Stimulated activated CD8-positive, alpha-beta memory T cell treated with anti-CD3 and anti-CD28 coated beads, Interleukin-7, amount 100 ng/mL, for 4 hours (primary cell): ENCODE results near the gene HOXA5.
A peak's percentile ranks its signal among the peaks of the same experiment; 100 is the strongest.

ENCODE experiments used
- DNase-seq, 2 donors: peaks; one replicate each; pipeline ENCODE4 v3.0.0-alpha.2; 2020; ENCODE audit warnings: low read depth in 2 of 2

The HOXA5 gene

GRCh38 chr7:27171637-27172314, 28.3 kb upstream of the HOXA5 start:
- DNase-seq, result no peak

- DNase-seq, result no peak
Observed at GRCh38 chr7:27171325-27171636, 27.8 kb upstream of the HOXA5 start.

GRCh38 chr7:27170426-27171324, 27.2 kb upstream of the HOXA5 start:
- DNase-seq, result no peak

- no peak for DNase-seq
Observed at GRCh38 chr7:27169658-27170425, 26.4 kb upstream of the HOXA5 start.

- DNase-seq, result no peak
Observed at GRCh38 chr7:27168265-27168947, 24.9 kb upstream of the HOXA5 start.

- DNase-seq, result no peak
Observed at GRCh38 chr7:27167916-27168264, 24.4 kb upstream of the HOXA5 start.

- no peak for DNase-seq
Observed at GRCh38 chr7:27166531-27167505, 23.3 kb upstream of the HOXA5 start.

GRCh38 chr7:27165996-27166530, 22.6 kb upstream of the HOXA5 start:
- DNase-seq, result no peak

- DNase-seq, result no peak
Observed at GRCh38 chr7:27165089-27165995, 21.9 kb upstream of the HOXA5 start, which contains the start of gene HOXA9. Gene HOXA9 (minus strand): TSS chr7:27165537. CDS start chr7:27165457, 80 bp downstream.

- DNase-seq, result no peak
Observed at GRCh38 chr7:27164367-27165088, 21.0 kb upstream of the HOXA5 start.

- no peak for DNase-seq
Observed at GRCh38 chr7:27164045-27164366, 20.5 kb upstream of the HOXA5 start.

- no peak for DNase-seq
Observed at GRCh38 chr7:27163288-27164044, 20.0 kb upstream of the HOXA5 start.

GRCh38 chr7:27162561-27163287, 19.2 kb upstream of the HOXA5 start:
- no peak for DNase-seq

- DNase-seq, result no peak
Observed at GRCh38 chr7:27161721-27162560, 18.5 kb upstream of the HOXA5 start.

GRCh38 chr7:27161214-27161720, 17.8 kb upstream of the HOXA5 start:
- no peak for DNase-seq

- peak; percentile 70 to 77 for DNase-seq
Observed at GRCh38 chr7:27160546-27161213, 17.2 kb upstream of the HOXA5 start.
